Tibial artery (tissue), 4 donors: ENCODE measurements around the gene ZNF223.

Experiments
- DNase-seq, 2 donors: peaks; one replicate each; pipeline ENCODE4 v3.0.0-alpha.2; 2019
- H3K27ac ChIP-seq, 2 donors: fragments of 200-600 bp; sonication (generic) in 1 of 2; 1 replicate in 1 of 2; 2 replicates in 1 of 2; pipeline ENCODE4 v1.5.1; 2018 to 2019; ENCODE audit warnings: mild to moderate bottlenecking in 1 of 2
- H3K27me3 ChIP-seq, 2 donors: fragments of 200-600 bp; sonication (generic) in 1 of 2; one replicate each; pipeline versions ENCODE4 v1.5.1 to v1.6.0; 2016 to 2019
- H3K36me3 ChIP-seq, 3 donors: fragments of 200-600 bp; sonication (generic) in 2 of 3; one replicate each; pipeline ENCODE4 v1.5.1; 2016 to 2019; ENCODE audit warnings: mild to moderate bottlenecking in 2 of 3
- H3K4me1 ChIP-seq, 4 donors: fragments of 200-600 bp; sonication (generic) in 2 of 4; 1 replicate in 3 of 4; 2 replicates in 1 of 4; pipeline ENCODE4 v1.5.1; 2016 to 2019
- H3K4me3 ChIP-seq, 2 donors: fragments of 200-600 bp; sonication (generic) in 1 of 2; 1 replicate in 1 of 2; 2 replicates in 1 of 2; pipeline ENCODE4 v1.5.1; 2018 to 2019; ENCODE audit warnings: mild to moderate bottlenecking in 2 of 2
- H3K9me3 ChIP-seq, 3 donors: fragments of 200-600 bp; sonication (generic) in 1 of 3; one replicate each; pipeline ENCODE4 v1.5.1; 2016 to 2019
- intact Hi-C: fragments of 100-400 bp; cut with DNase I; formaldehyde crosslinking; loops from one replicate; pipeline ENCODE4 v1.15.0; 2023; ENCODE audit warnings: low total_unique reads
- TF ChIP-seq, protein P1 (sequence below), 2 experiments: fragments of 200-600 bp in 1 of 2; fragments of 450-650 bp in 1 of 2; IDR thresholded peaks; one replicate each; pipeline ENCODE4 v1.5.1; 2017 to 2019; ENCODE audit warnings: antibody characterized with exemption in 2 of 2, mild to moderate bottlenecking in 1 of 2, moderate library complexity in 1 of 2

The ZNF223 gene

DNA sequence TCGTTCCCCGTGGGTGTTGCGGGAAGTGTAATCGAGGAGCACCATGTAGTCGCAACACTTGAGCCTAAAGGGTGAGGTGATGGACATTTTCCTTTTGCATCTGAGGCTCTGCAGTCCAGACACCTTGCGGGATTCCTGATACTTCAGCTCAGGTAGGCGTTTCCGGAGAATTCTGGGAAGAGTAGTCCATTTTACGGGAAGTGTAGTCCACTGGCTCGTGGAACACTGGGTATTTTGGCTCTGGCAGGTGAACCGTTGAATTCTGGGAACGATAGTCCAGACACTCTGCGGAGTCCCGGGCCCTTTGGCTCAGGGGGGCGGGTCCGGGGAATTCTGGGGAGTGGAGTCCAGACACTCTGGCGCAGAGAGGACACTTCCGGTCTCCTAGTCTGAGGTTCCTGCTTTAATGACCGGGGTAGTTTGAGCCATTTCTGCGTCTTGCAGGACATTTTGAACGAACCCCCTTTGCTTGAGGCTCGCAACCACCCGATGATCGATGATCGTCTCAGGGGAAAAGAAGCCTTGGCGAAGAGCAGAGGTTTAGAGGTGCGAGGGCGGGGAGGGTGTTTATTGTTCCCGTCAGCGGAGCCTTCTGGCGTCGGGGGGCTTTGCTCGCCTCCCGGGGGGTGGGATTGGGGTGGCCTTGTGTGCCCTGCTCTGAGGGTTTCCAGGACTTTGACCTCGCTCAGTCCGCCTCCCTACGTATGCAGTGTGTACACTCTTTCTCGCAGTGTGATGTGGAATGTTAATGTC, at the start of gene ZNF223:
Gene ZNF223 (plus strand): TSS at position 387 of the 753 bp plus-strand sequence. CDS start 3,141 bp downstream, outside the sequence.
- TF ChIP-seq, protein P1, sequence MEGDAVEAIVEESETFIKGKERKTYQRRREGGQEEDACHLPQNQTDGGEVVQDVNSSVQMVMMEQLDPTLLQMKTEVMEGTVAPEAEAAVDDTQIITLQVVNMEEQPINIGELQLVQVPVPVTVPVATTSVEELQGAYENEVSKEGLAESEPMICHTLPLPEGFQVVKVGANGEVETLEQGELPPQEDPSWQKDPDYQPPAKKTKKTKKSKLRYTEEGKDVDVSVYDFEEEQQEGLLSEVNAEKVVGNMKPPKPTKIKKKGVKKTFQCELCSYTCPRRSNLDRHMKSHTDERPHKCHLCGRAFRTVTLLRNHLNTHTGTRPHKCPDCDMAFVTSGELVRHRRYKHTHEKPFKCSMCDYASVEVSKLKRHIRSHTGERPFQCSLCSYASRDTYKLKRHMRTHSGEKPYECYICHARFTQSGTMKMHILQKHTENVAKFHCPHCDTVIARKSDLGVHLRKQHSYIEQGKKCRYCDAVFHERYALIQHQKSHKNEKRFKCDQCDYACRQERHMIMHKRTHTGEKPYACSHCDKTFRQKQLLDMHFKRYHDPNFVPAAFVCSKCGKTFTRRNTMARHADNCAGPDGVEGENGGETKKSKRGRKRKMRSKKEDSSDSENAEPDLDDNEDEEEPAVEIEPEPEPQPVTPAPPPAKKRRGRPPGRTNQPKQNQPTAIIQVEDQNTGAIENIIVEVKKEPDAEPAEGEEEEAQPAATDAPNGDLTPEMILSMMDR (IDR thresholded peaks at IDR 0.05) = no peak
- Histone ChIP-seq H3K4me1 (peaks cover 0 to 19% (median 12%) of the 10 kb centered on the region in 4 donors), H3K36me3 (peaks cover 11 to 23% (median 13%) of the 10 kb centered on the region in 3 donors), H3K27me3 (peaks cover 0 to 4% of the 10 kb centered on the region in 2 donors), H3K27ac (peak within 1 kb of the TSS; percentile 69 to 77), H3K9me3 (no peaks in the 10 kb centered on the region), H3K4me3 (peak within 1 kb of the TSS; percentile 63 to 91)
- peak; percentile 96 to 98 for DNase-seq
- intact Hi-C loops = loop anchor here (2.0 to 10.0 kb wide), 2 partner anchors 47 to 101 kb away; partner anchors contain the start of genes ZNF221 and ZNF230

DNA sequence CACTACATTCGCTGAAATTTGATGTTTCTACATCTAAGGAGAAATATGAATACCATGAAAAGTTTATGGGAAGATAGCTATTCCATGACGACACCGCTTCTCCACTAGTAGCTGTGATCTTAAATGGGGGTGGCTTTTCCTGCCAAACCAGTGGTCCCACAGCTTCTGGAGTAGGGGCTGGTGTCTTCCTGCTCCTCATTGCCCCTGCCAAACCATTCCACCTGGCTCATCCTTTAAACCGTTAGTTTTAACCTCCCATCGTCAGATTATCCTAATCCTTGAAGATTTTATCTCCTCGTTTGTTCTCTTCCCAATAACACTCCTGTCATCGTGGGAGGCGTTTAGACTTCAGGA, 49.6 kb upstream of the ZNF223 start:
- intact Hi-C loops = loop anchor here (10.0 kb wide), 2 partner anchors 53 to 93 kb away; partner anchors contain the start of genes ZNF223 and ZNF224
- H3K4me1 ChIP-seq = peaks cover 0 to 16% (median 9%) of the 10 kb centered on the region in 4 donors
- TF ChIP-seq, protein P1 (IDR thresholded peaks at IDR 0.05) = no peak

DNA sequence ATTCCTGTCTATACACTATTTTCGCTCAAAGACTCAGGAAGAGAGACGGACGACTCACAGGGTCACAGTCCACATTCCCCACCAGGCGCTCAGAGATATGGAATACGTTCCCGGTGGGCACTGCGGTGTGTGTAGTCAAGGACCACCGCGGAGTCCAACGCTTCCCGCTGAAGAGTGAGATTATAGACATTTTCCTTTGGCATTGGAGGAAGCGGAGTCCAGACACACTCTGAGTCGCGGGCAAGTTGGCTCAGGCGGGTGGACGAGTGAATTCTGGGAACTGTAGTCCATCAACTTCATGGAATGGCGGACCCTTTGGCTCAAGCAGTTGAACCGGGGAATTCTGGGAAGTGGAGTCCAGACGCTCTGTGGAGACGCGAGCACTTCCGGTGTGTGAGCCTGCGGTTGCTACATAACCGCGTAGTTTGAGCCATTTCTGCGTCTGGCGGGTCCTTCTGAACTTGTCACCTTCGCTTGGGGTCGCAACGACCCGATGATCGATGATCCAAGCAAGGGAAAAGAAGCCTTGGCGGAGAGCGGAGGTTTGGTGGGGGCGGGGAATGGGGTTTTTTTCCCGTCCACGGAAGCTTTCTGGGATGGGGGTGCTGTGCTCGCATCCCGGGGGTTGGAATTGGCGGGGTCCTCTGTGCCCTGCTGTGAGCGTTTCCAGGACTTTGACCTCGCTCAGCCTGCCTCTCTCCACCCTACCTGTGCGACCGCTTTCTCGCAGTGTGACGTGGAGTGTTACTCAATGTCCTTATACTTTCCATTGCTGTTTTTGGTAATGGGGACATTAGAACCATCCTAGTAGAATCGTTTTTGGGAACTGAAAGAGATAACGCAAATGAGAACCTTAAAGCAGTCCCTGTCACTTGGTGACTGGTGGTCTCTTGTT, 49.0 kb upstream of the ZNF223 start, which contains the start of gene ZNF230:
Gene ZNF230 (plus strand): TSS at position 392 of the 895 bp plus-strand sequence. CDS start 4,122 bp downstream, outside the sequence.
- no peaks in the 10 kb centered on the region for H3K27me3 ChIP-seq
- H3K36me3 ChIP-seq = peaks cover 15 to 25% (median 17%) of the 10 kb centered on the region in 3 donors
- TF ChIP-seq, protein P1 (IDR thresholded peaks at IDR 0.05) = no peak
- peaks cover 0 to 16% (median 9%) of the 10 kb centered on the region in 4 donors for H3K4me1 ChIP-seq
- peak; percentile 94 to 95 for DNase-seq
- H3K27ac ChIP-seq = peak within 1 kb of the TSS; percentile 76 to 84
- intact Hi-C loops = loop anchor here (10.0 kb wide), 2 partner anchors 52 to 92 kb away; partner anchors contain the start of genes ZNF223 and ZNF224
- peak within 1 kb of the TSS; percentile 67 to 82 for H3K4me3 ChIP-seq
- H3K9me3 ChIP-seq = peaks cover 0 to 25% (median 22%) of the 10 kb centered on the region in 3 donors

More for the DNA sequence above, 49.6 kb upstream of the ZNF223 start:
- peaks cover 14 to 25% (median 17%) of the 10 kb centered on the region in 3 donors for H3K36me3 ChIP-seq
- no peak for DNase-seq
- peak overlapping the region; percentile 76 to 84 for H3K27ac ChIP-seq
- no peaks in the 10 kb centered on the region for H3K27me3 ChIP-seq
- peaks cover 0 to 25% (median 24%) of the 10 kb centered on the region in 3 donors for H3K9me3 ChIP-seq
- H3K4me3 ChIP-seq = peak overlapping the region; percentile 67 to 82

DNA sequence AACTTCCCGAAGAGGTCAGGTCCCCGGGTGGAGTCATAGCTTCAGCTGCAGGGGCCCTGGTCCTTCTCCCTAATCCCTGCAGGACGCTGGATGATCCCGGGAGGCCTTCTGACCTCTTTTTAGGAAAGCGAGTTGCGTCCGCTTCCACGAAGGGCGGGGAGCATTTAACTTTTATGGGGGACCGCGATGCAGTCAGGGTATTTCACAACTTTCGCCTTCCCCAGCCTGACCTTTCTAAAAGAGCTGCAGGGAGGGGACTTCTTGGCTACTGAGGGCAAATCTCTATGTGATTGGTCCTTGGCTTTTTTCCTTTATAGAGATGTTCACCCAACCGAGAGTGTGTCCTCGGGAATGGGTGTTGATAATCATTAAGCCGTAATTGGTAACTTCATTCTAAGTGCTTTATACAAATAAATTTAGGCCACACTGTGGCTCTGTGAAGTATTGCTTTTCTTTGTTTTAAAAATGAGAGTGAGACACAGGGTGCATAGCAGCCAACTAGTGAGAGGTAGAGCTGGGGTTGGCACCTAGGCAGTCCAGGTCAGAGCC, 48.3 kb upstream of the ZNF223 start:
- peak overlapping the region; percentile 76 to 84 for H3K27ac ChIP-seq
- peaks cover 0 to 16% (median 9%) of the 10 kb centered on the region in 4 donors for H3K4me1 ChIP-seq
- no peaks in the 10 kb centered on the region for H3K27me3 ChIP-seq
- no peak for DNase-seq
- intact Hi-C loops = loop anchor here (10.0 kb wide), 2 partner anchors 51 to 91 kb away; partner anchors contain the start of genes ZNF223 and ZNF224
- peaks cover 0 to 23% (median 22%) of the 10 kb centered on the region in 3 donors for H3K9me3 ChIP-seq
- TF ChIP-seq, protein P1 (IDR thresholded peaks at IDR 0.05) = no peak
- peak overlapping the region; percentile 67 to 82 for H3K4me3 ChIP-seq
- H3K36me3 ChIP-seq = peaks cover 22 to 31% (median 23%) of the 10 kb centered on the region in 3 donors

DNA sequence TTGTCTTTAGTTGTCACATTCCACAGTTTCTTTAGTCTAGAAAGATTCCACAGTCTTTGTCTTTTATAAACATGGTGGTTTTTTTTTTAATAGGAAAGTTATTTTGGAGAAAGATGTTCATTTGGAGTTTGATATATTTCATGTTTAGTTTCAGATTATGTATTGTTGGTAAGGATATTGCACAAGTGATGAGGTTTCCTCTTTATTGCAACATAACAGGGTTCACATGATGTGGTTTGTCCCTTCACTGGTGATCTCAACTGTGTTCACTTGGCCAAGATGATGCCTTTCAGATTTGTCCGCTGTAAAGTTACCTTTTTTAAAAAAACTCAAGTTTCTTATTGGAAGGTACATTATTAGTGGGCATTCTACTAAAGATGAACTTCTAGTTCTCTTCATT, 45.9 kb upstream of the ZNF223 start:
- intact Hi-C loops = loop anchor here (10.0 kb wide), 2 partner anchors 49 to 89 kb away; partner anchors contain the start of genes ZNF223 and ZNF224
- Histone ChIP-seq H3K4me3 (no peak overlapping the region), H3K9me3 (peaks cover 0 to 44% (median 40%) of the 10 kb centered on the region in 3 donors), H3K4me1 (peaks cover 0 to 16% (median 9%) of the 10 kb centered on the region in 4 donors), H3K27me3 (no peaks in the 10 kb centered on the region), H3K27ac (no peak overlapping the region), H3K36me3 (peaks cover 47 to 55% (median 47%) of the 10 kb centered on the region in 3 donors)
- DNase-seq = no peak
- TF ChIP-seq, protein P1 (IDR thresholded peaks at IDR 0.05) = no peak
